Muscle layer of duodenum (tissue), 2 donors: ENCODE data around the gene DCK.
"Not testable (repeated sequence)": the region's sequence is repeated elsewhere in the genome, so short reads cannot be mapped to it uniquely, and the experiment has no call there.

Experiments used
- H3K27ac ChIP-seq: one replicate; pipeline ENCODE4 v1.7.0; 2013; ENCODE audit warnings: mild to moderate bottlenecking, low read length
- H3K27me3 ChIP-seq: one replicate; pipeline ENCODE4 v1.7.0; 2013; ENCODE audit warnings: low read depth, mild to moderate bottlenecking, control low read depth, low read length
- H3K36me3 ChIP-seq, 2 donors: one replicate each; pipeline ENCODE4 v1.7.0; 2013; ENCODE audit warnings: low read length in 2 of 2, control low read depth in 1 of 2, mild to moderate bottlenecking in 1 of 2; ENCODE audit not compliant: insufficient read depth in 2 of 2, control insufficient read depth in 1 of 2
- H3K4me1 ChIP-seq, 2 donors: one replicate each; pipeline ENCODE4 v1.7.0; 2013; ENCODE audit warnings: low read length in 2 of 2, mild to moderate bottlenecking in 2 of 2, control low read depth in 1 of 2, moderate library complexity in 1 of 2; ENCODE audit not compliant: insufficient read depth in 2 of 2, control insufficient read depth in 1 of 2
- H3K4me3 ChIP-seq, 2 donors: one replicate each; pipeline ENCODE4 v1.7.0; 2013; ENCODE audit warnings: low read length in 2 of 2, low read depth in 1 of 2, mild to moderate bottlenecking in 1 of 2
- H3K9me3 ChIP-seq, 2 donors: one replicate each; pipeline ENCODE4 v1.7.0; 2013; ENCODE audit warnings: low read length in 2 of 2, control low read depth in 1 of 2, mild to moderate bottlenecking in 1 of 2; ENCODE audit not compliant: control insufficient read depth in 1 of 2
- donor health status: healthy.

DCK gene

DNA sequence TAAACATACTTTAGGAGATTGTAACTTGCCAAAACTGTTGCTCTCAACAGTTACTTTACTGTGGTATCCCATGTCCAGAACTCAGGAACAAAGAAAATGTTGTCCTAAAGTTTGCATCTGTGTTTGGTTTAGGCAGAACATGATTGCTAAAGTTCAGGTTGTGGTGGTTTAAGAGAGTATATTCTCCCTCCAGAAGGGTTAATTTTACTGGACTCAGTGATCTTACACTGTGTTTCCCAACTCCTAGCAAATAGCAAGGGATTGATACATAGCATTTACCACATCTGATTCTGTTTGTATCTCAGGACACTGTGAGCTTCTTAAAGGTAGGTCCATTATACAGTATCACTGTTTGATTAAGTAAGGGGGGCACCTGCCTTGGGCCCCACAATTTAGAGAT is 13.3 kb upstream of the DCK start:
- no peaks in the 10 kb centered on the region for H3K4me1 ChIP-seq
- no peaks in the 10 kb centered on the region for H3K9me3 ChIP-seq
- H3K27me3 ChIP-seq: no peaks in the 10 kb centered on the region
- H3K4me3 ChIP-seq: no peak overlapping the region
- no peak overlapping the region for H3K27ac ChIP-seq
- H3K36me3 ChIP-seq: peaks cover 4 to 7% of the 10 kb centered on the region in 2 donors

DNA sequence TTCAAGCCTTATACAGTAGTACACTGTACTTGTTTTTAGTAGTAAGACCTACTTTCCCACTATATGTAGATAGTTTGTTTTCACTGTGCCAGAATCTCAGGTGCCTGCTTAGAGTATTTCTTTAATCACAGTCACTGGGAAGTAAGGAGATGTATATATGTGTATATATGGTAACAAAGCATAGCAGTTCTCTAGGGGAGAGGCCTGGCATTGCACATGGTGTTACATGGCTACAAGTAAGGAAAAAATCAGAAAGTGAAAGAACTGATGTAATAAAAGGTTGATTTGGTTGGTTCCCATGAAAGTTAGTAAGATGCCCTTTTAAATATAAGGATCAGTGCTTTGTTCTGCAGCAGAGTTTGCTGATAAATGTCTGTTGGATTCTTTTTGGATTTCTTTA is 9.3 kb upstream of the DCK start:
- H3K27ac ChIP-seq: no peak overlapping the region
- H3K4me1 ChIP-seq: no peaks in the 10 kb centered on the region
- H3K27me3 ChIP-seq: no peaks in the 10 kb centered on the region
- H3K36me3 ChIP-seq: peaks cover 0 to 4% of the 10 kb centered on the region in 2 donors
- H3K9me3 ChIP-seq: no peaks in the 10 kb centered on the region
- H3K4me3 ChIP-seq: no peak overlapping the region

DNA sequence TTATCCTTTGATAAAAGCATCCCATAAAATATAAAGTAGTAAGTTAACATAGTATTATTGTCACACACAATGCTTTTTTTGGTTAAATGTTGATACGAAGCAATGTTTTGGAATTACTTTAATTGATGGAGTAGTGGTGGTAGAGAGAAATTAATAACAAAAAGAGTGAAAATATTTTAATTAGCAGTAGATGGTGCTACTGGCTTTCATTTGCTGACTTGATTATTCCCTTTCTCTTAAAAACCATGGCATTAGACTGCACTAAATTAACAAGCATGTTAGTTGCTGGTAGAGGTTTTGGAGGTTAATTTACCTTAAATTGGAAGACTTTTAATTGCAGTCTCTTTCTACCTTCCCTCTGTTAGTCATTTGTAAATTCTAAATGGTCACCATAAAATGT is 8.9 kb upstream of the DCK start:
- H3K27ac ChIP-seq: no peak overlapping the region
- H3K4me3 ChIP-seq: no peak overlapping the region
- peaks cover 0 to 4% of the 10 kb centered on the region in 2 donors for H3K36me3 ChIP-seq
- H3K9me3 ChIP-seq: no peaks in the 10 kb centered on the region
- H3K4me1 ChIP-seq: no peaks in the 10 kb centered on the region
- no peaks in the 10 kb centered on the region for H3K27me3 ChIP-seq

DNA sequence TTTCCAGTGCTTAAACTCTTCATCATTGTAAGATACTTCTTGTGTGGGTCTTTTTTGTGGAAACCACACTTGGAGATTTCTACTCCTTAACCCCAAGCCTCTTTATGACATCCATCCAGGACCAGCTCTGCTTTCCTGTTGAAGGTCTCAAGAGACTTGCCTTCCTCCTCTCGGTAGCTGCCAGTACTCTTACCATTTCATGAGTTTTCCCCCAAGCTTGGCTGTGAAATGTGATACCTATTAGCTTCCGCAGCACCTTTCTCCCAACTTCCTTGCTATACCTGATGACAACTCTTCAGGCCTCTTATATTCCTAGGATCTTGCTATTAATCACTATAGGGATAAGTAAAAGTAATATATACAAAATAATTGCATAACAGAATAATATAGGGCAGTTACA is 1.9 kb upstream of the DCK start:
- Histone ChIP-seq H3K4me1 (peaks cover 0 to 28% of the 10 kb centered on the region in 2 donors), H3K36me3 (no peaks in the 10 kb centered on the region), H3K9me3 (no peaks in the 10 kb centered on the region), H3K4me3 (no peak overlapping the region), H3K27ac (no peak overlapping the region), H3K27me3 (no peaks in the 10 kb centered on the region)

DNA sequence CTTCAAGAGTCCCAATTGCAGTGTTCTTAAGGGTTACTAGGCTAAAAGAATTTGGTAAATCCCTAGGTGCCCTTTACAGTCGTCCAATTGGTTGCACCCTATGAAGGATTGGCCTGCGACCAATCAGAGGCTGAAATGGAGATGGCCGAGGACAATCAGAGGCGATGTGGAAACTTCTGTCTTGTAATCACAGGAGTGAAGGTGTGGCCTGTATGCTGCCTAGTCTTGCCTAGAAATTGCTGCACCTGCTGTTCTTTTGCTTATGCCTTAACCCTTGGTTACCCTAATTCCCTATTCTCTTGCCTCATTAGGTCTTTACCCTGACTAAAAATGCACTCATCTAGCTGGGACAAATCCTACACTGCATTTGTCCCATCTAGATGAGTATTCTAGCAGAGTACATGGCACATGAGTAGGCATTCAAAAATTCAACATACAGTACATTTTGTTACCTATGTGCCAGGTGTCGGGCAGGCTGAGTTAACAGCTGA is 1.0 kb upstream of the DCK start:
- no peaks in the 10 kb centered on the region for H3K36me3 ChIP-seq
- no peaks in the 10 kb centered on the region for H3K9me3 ChIP-seq
- peak overlapping the region; percentile 91 to 96 for H3K4me3 ChIP-seq
- peak overlapping the region; percentile 95 for H3K27ac ChIP-seq
- H3K27me3 ChIP-seq: no peaks in the 10 kb centered on the region
- H3K4me1 ChIP-seq: peaks cover 0 to 30% of the 10 kb centered on the region in 2 donors

DNA sequence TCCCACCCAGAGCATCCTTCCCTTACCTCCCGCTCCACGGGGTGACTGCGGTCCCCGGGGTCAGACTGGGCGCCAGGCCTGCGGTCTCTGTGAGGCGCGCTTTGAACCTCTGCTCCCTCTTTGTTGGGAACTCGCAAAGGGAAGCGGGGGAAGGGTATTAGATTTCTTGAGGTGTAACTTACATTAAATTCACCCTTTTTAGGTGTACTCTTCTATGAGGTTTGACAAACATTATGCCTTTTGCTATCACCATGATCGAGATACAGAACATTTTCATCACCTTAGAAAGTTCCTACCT is 569 bp downstream of the DCK start:
- Histone ChIP-seq H3K27ac (peak overlapping the region; percentile 64), H3K27me3 (no peaks in the 10 kb centered on the region), H3K4me1 (peaks cover 0 to 30% of the 10 kb centered on the region in 2 donors), H3K9me3 (no peaks in the 10 kb centered on the region), H3K36me3 (no peaks in the 10 kb centered on the region), H3K4me3 (peak overlapping the region; percentile 91 to 96)

DNA sequence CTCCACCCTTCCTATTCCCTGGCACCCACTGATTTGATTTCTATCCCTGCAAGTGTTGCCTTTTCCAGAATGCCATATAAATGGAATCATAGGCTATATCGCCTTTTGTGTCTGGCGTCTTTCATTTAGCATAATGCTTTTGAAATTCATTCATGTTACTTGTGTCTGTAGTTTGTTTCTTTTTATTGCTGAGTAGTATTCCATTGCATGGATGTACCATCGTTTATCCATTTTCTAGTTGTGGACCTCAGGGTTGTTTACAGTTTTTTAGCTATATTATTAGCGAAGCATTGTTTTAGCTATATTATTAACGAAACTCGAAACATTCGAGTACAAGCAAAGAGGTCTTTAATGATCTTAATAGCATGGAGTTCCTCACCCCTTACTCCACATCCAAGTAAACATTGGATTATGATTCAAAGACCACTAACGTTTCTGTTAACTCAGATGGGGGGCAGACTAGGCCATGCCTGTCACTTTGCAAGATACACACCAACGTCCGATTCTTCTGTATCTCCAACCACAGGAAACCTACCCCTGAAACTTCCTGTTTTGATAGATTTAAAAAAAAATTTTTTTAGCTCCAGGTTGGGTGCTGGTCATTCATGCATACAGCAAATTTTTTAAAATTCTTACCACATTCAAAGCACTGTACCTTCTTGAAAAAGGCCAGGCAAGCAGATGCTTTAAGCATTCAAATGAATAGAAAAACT is 1.1 kb downstream of the DCK start:
- H3K36me3 ChIP-seq: no peaks in the 10 kb centered on the region
- no peaks in the 10 kb centered on the region for H3K9me3 ChIP-seq
- H3K27me3 ChIP-seq: no peaks in the 10 kb centered on the region
- H3K4me3 ChIP-seq: peak overlapping the region; percentile 91 to 96
- no peak overlapping the region for H3K27ac ChIP-seq
- H3K4me1 ChIP-seq: peaks cover 0 to 30% of the 10 kb centered on the region in 2 donors

DNA sequence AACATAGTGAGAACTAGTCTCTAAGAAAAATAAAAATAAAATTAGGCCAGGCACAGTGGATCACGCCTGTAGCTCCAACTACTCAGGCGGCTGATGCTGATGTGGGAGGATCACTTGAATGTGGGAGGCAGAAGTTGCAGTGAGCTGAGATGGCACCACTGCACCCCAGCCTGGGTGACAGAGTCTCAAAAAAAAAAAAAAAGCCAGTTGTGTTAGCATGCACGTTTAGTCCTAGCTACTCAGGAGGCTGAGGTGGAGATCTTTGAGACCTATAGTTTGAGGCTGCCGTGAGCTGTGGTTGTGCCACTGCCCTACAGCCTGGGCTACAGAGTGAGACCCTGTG is 2.5 kb downstream of the DCK start:
- H3K4me1 ChIP-seq: peaks cover 0 to 30% of the 10 kb centered on the region in 2 donors
- H3K4me3 ChIP-seq: no peak overlapping the region
- no peak overlapping the region for H3K27ac ChIP-seq
- no peaks in the 10 kb centered on the region for H3K27me3 ChIP-seq
- H3K9me3 ChIP-seq: no peaks in the 10 kb centered on the region
- peaks cover 0 to 3% of the 10 kb centered on the region in 2 donors for H3K36me3 ChIP-seq

DNA sequence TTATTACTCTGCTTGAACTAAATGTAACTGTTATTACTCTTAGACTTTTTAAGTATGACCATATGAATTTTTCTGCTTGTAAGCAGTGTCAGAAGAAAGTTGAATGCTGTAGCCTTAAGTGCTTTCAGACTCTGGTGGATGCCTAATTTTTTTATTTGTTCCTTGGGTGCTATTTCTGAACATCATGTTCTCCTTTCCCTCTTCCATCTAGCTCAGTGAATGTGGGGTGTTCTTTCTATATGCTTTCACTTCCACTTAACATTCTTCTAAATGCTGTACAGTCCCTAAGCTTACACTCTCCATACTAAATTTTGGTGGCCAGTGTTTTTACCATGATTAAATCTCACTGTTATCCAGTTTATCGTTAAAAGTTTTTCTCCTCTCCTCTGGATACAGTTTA is 3.6 kb downstream of the DCK start:
- Histone ChIP-seq H3K27ac (no peak overlapping the region), H3K36me3 (peaks cover 0 to 3% of the 10 kb centered on the region in 2 donors), H3K4me3 (no peak overlapping the region), H3K27me3 (no peaks in the 10 kb centered on the region), H3K9me3 (peaks cover 0 to 2% of the 10 kb centered on the region in 2 donors), H3K4me1 (peaks cover 0 to 30% of the 10 kb centered on the region in 2 donors)

DNA sequence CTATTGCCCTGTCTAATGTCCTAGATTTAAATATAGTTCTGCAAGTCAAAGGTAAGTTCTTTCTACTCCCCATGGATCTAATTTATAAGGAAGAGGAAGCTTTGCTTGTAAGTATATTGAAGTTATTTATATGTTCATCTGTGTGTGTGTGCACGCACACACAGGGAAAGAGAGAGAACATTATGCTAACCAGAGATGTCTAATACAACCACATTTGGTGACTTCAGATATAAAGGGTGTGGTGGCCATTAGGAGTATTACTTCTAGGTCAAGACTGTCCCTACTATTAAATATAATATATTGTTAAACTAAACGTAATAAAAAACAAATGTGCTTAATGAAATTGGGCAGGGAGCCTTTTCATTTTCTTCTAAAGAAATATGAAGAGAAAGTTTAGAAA is 4.1 kb downstream of the DCK start:
- Histone ChIP-seq H3K27me3 (no peaks in the 10 kb centered on the region), H3K27ac (no peak overlapping the region), H3K4me1 (peaks cover 0 to 26% of the 10 kb centered on the region in 2 donors), H3K36me3 (peaks cover 0 to 3% of the 10 kb centered on the region in 2 donors), H3K4me3 (no peak overlapping the region), H3K9me3 (peaks cover 0 to 2% of the 10 kb centered on the region in 2 donors)

DNA sequence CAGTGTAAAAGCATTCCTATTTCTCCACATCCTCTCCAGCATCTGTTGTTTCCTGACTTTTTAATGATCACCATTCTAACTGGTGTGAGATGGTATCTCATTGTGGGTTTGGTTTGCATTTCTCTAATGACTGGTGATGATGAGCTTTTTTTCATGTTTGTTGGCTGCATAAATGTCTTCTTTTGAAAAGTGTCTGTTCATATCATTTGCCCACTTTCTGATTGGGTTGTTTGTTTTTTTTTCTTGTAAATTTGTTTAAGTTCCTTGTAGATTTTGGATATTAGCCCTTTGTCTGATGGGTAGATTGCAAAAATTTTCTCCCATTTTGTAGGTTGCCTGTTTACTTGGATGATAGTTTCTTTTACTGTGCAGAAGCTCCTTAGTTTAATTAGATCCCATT is 6.2 kb downstream of the DCK start:
- not testable (repeated sequence) for H3K4me3 ChIP-seq, H3K27me3 ChIP-seq, H3K27ac ChIP-seq

DNA sequence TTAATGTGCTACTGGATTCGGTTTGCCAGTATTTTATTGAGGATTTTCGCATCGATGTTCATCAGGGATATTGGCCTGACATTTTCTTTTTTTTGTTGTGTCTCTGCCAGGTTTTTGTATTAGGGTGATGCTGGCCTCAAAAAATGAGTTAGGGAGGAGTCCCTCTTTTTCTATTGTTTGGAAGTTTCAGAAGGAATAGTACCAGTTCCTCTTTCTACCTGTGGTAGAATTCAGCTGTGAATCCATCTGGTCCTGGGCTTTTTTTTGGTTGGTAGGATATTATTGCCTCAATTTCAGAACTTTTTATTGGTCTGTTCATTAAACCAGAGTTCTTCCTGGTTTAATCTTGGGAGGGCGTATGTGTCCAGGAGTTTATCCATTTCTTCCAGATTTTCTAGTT is 7.9 kb downstream of the DCK start:
- not testable (repeated sequence) for H3K27me3 ChIP-seq, H3K4me3 ChIP-seq, H3K9me3 ChIP-seq, H3K36me3 ChIP-seq, H3K4me1 ChIP-seq, H3K27ac ChIP-seq

More for the DNA sequence above, 6.2 kb downstream of the DCK start:
- H3K36me3 ChIP-seq, H3K9me3 ChIP-seq: not testable (repeated sequence)
- H3K4me1 ChIP-seq: peaks cover 0 to 15% of the 10 kb centered on the region in 2 donors
